ENCODE results near the gene WDCP. TPM values are rescaled to one million over a fixed set of nuclear protein-coding genes. Genes with fewer than 3 reads are reported as not detected.
"Not testable (repeated sequence)": the region's sequence is repeated elsewhere in the genome, so short reads cannot be mapped to it uniquely, and the experiment has no call there.

The WDCP gene
- total RNA-seq = 7.7 and 14.7 TPM in 2 replicates

DNA sequence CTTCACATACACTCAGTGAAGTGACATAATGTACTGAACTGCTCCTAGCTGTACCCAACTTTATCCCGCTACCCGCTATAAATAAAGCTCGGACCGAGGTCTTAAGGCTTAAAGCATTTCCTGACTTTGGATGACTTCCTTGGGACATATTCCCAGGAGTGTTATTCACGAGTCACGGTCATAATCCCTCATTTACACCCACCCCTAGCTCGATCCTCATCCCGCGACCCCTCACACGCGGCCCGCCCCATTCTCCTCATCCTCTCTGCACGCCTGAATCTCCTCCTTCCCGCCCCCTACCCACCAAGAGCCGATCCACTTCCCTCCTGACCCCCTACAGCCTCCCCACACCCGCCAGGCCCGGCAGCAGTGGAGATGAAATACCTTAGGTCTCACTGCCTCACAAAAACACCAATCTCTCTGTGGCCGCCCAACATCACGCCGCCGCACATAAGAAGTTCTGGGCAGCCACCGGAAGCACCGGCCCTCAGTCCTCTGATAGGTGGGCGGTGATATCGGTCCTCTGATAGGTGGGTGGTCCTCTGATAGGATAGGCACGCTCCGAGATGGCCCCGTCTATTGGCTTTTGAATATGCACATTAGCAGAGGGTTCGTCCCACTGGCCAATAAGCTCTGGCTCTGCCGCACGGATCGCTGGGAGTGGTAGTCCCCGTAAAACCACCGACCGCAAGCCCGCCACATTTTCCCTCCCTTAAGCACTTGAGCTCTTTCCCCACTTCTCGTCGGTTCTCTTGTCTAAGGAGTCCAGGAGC lies at the start of gene WDCP:
Gene WDCP (minus strand): TSS at position 462 of the 773 bp plus-strand sequence. CDS start 7,897 bp downstream, outside the sequence.
- TF ChIP-seq CTCF (IDR thresholded peaks at IDR 0.05; ENCODE audit: insufficient read depth, low read depth, low read length) = no peak
- peak; percentile 99 for DNase-seq (ENCODE audit: low read depth)
- H3K4me3 ChIP-seq (ENCODE audit: low read depth, low read length) = peak within 1 kb of the TSS; percentile 81

GRCh38 chr2:24095171-24095677 lies 48.0 kb upstream of the WDCP start:
- H3K4me3 ChIP-seq (ENCODE audit: low read depth, low read length); DNase-seq (ENCODE audit: low read depth): not testable (repeated sequence)

DNA sequence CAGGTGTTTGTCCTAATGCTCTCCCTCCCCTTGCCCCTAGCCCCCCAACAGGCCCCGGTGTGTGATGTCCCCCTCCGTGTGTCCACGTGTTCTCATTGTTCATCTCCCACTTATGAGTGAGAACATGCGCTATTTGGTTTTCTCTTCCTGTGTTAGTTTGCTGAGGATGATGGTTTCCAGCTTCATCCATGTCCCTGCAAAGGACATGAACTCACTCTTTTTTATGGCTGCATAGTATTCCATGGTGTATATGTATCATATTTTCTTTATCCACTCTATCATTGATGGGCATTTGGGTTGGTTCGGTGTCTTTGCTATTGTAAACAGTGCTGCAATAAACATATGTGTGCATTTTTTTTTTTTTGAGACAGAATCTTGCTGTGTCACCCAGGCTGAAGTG lies 46.1 kb upstream of the WDCP start:
- H3K4me3 ChIP-seq (ENCODE audit: low read depth, low read length); DNase-seq (ENCODE audit: low read depth): not testable (repeated sequence)

GRCh38 chr2:24088821-24089359 lies 41.7 kb upstream of the WDCP start:
- DNase-seq (ENCODE audit: low read depth) = no peak
- H3K4me3 ChIP-seq (ENCODE audit: low read depth, low read length) = no peak overlapping the region
- TF ChIP-seq CTCF (IDR thresholded peaks at IDR 0.05; ENCODE audit: insufficient read depth, low read depth, low read length) = no peak

DNA sequence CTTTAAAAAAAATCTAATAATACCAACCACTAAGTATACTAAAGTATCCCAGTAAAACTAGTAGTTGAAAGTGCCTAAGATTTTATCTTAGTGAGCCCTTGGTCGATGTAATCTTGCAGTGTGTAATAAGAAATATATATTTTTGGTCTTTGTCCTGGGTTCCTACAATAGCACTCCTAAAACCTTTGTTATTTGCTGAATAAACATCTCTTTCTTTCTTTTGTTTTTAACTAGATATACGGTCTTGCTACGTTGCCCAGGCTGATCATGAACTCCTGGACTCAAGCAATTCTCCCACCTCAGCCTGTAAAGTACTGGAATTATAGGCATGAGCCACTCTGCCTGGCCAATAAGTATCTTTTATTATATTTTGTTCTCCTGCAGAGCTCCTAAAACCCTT lies 39.8 kb upstream of the WDCP start:
- no peak for DNase-seq (ENCODE audit: low read depth)
- TF ChIP-seq CTCF (IDR thresholded peaks at IDR 0.05; ENCODE audit: insufficient read depth, low read depth, low read length) = no peak
- no peak overlapping the region for H3K4me3 ChIP-seq (ENCODE audit: low read depth, low read length)

DNA sequence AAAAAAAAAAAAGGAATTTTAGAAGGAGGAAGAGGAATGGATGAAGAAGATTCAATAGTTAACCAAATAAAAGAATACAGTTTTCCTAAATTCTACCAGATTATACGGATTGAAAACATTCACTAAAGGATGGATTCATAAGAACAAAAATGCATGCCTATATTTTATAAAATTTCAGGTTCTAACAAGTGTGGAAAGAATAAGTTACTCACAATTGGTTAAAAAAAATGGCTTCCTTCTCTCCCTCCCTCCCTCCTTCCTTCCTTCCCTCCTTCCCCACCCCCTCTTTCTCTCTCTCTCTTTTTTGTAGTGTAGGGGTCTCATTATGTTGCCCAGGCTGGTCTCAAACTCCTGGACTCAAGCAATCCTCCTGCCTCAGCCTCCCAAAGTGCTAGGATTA lies 39.0 kb upstream of the WDCP start:
- no peak for DNase-seq (ENCODE audit: low read depth)
- H3K4me3 ChIP-seq (ENCODE audit: low read depth, low read length) = no peak overlapping the region
- TF ChIP-seq CTCF (IDR thresholded peaks at IDR 0.05; ENCODE audit: insufficient read depth, low read depth, low read length) = no peak

DNA sequence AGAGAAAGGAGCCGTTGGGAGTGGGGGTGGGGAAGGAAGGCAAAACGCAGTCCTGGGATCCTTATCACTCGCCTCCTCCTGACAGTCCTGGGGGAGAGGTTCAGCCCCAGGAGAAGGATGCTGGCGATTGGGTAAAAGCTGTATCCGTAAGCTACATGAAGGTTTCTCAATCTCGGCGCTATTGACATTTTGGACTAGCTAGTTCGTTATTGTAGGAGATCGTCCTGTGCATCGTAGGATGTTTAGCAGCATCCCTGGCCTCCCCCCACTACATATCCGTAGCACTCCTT lies 38.0 kb upstream of the WDCP start:
- no peak for DNase-seq (ENCODE audit: low read depth)
- TF ChIP-seq CTCF (IDR thresholded peaks at IDR 0.05; ENCODE audit: insufficient read depth, low read depth, low read length) = no peak
- H3K4me3 ChIP-seq (ENCODE audit: low read depth, low read length) = peak overlapping the region; percentile 71

Data from fibroblast of villous mesenchyme (primary cell).